SK-N-SH (cell line): ENCODE results near the gene NPR1. TPM values are rescaled to one million over a fixed set of nuclear protein-coding genes. Genes with fewer than 3 reads are reported as not detected.

Source experiments
- CTCF ChIA-PET: fragments of 300-600, 350-600 bp; formaldehyde crosslinking; extraction: SDS; loops from one replicate; lab custom pipeline; 2021; lab: Yijun Ruan, JAX
- POLR2A ChIA-PET: fragments of 350-600 bp; sonication (Branson Sonifier 250); formaldehyde crosslinking; extraction: SDS; loops from one replicate; lab custom pipeline; 2020; ENCODE audit warnings: antibody characterized with exemption, inconsistent platforms; lab: Yijun Ruan, JAX
- DNase-seq: peaks from one replicate; pipeline ENCODE4 v3.0.0; 2012
- H2AFZ ChIP-seq: fragments of 200-600 bp; sonication (generic); 2 replicates; pipeline ENCODE4 v1.8.1; 2016; ENCODE audit warnings: antibody characterized with exemption, mild to moderate bottlenecking, low read depth
- H3F3A ChIP-seq: fragments of 200-600 bp; sonication (generic); replicated peaks from 2 replicates; pipeline ENCODE3; 2016; ENCODE audit warnings: antibody characterized with exemption, mild to moderate bottlenecking; ENCODE audit not compliant: insufficient read depth
- H3K27ac ChIP-seq, 2 experiments: fragments of 200-500 bp in 1 of 2; fragments of 200-600 bp in 1 of 2; sonication (Bioruptor generic) in 1 of 2; sonication (generic), shearing (Covaris generic) in 1 of 2; 2 replicates each; pipeline versions ENCODE4 v1.5.1 to v1.6.1; 2014 to 2016; ENCODE audit warnings: low read depth in 2 of 2, inconsistent platforms in 1 of 2, low read length in 1 of 2, mild to moderate bottlenecking in 1 of 2, mixed read lengths in 1 of 2
- H3K27me3 ChIP-seq: fragments of 200-600 bp; sonication (generic), shearing (Covaris generic); 2 replicates; pipeline ENCODE4 v1.6.1; 2016; ENCODE audit warnings: mixed run types; ENCODE audit not compliant: insufficient read depth
- H3K36me3 ChIP-seq, 2 experiments: fragments of 200-500 bp in 1 of 2; fragments of 200-600 bp in 1 of 2; sonication (Bioruptor generic) in 1 of 2; sonication (generic) in 1 of 2; replicated peaks in 1 of 2; 2 replicates each; pipeline versions ENCODE3 to v1.5.1; 2014 to 2016; ENCODE audit warnings: low read length in 1 of 2, mild to moderate bottlenecking in 1 of 2; ENCODE audit not compliant: insufficient read depth in 2 of 2, control insufficient read depth in 1 of 2
- H3K4me1 ChIP-seq, 2 experiments: fragments of 200-500 bp in 1 of 2; fragments of 200-600 bp in 1 of 2; sonication (Bioruptor generic) in 1 of 2; sonication (generic), shearing (Covaris generic) in 1 of 2; 2 replicates each; pipeline versions ENCODE4 v1.5.1 to v1.6.1; 2014 to 2016; ENCODE audit warnings: low read depth in 1 of 2, low read length in 1 of 2, mixed run types in 1 of 2; ENCODE audit not compliant: insufficient read depth in 2 of 2, control insufficient read depth in 1 of 2
- H3K4me2 ChIP-seq: fragments of 200-600 bp; sonication (generic), shearing (Covaris generic); 2 replicates; pipeline ENCODE4 v1.6.1; 2017; ENCODE audit warnings: mixed run types
- H3K4me3 ChIP-seq, 2 experiments: fragments of 200-500 bp in 1 of 2; fragments of 200-600 bp in 1 of 2; sonication (Bioruptor generic) in 1 of 2; sonication (generic), shearing (Covaris generic) in 1 of 2; 2 replicates each; pipeline versions ENCODE4 v1.5.1 to v1.8.1; 2014 to 2016; ENCODE audit warnings: low read depth in 2 of 2, inconsistent platforms in 1 of 2, low read length in 1 of 2, mild to moderate bottlenecking in 1 of 2, mixed read lengths in 1 of 2, moderate library complexity in 1 of 2
- H3K79me2 ChIP-seq: fragments of 200-600 bp; sonication (generic); 2 replicates; pipeline ENCODE4 v1.8.1; 2017; ENCODE audit warnings: mild to moderate bottlenecking; ENCODE audit not compliant: insufficient read depth
- H3K9ac ChIP-seq: fragments of 200-600 bp; sonication (generic); 2 replicates; pipeline ENCODE4 v1.6.1; 2017; ENCODE audit warnings: mixed run types
- H3K9me2 ChIP-seq: fragments of 200-600 bp; sonication (generic); 2 replicates; pipeline ENCODE4 v1.6.1; 2017; ENCODE audit warnings: mixed run types
- H3K9me3 ChIP-seq: fragments of 200-600 bp; sonication (generic); 2 replicates; pipeline ENCODE4 v1.6.1; 2017; ENCODE audit warnings: mixed run types, mild to moderate bottlenecking, moderate library complexity
- H4K20me1 ChIP-seq: fragments of 200-600 bp; sonication (generic); 2 replicates; pipeline ENCODE4 v1.6.1; 2017; ENCODE audit warnings: mild to moderate bottlenecking, mixed run types; ENCODE audit not compliant: insufficient read depth
- CHD2 ChIP-seq: fragments of 150-350 bp; IDR thresholded peaks from 2 replicates; pipeline ENCODE4 v1.6.1; 2018; ENCODE audit warnings: low read length; ENCODE audit not compliant: partially characterized antibody
- ELF1 ChIP-seq: IDR thresholded peaks from 2 replicates; pipeline ENCODE4 v1.4.0; 2012
- EZH2phosphoT487 ChIP-seq: fragments of 200-600 bp; sonication (generic); IDR thresholded peaks from 2 replicates; pipeline ENCODE4 v1.6.1; 2017; ENCODE audit warnings: low read depth, mixed run types, mild to moderate bottlenecking, antibody characterized with exemption, moderate library complexity, borderline replicate concordance
- FOSL2 ChIP-seq: IDR thresholded peaks from 2 replicates; pipeline ENCODE4 v1.4.0; 2012; ENCODE audit warnings: low read depth, mild to moderate bottlenecking, moderate library complexity, borderline replicate concordance
- FOXJ3 ChIP-seq: sonication (generic); formaldehyde crosslinking; IDR thresholded peaks from 2 replicates; pipeline ENCODE4 v1.5.1; 2020; ENCODE audit warnings: mild to moderate bottlenecking, missing genetic modification reagents
- FOXM1 ChIP-seq: IDR thresholded peaks from 2 replicates; pipeline ENCODE4 v1.4.0; 2012; ENCODE audit warnings: low read depth, mild to moderate bottlenecking
- GATA2 ChIP-seq: sonication (generic); formaldehyde crosslinking; IDR thresholded peaks from 2 replicates; pipeline ENCODE4 v1.5.0; 2020; ENCODE audit warnings: mild to moderate bottlenecking, missing genetic modification reagents
- JUND ChIP-seq: IDR thresholded peaks from 2 replicates; pipeline ENCODE4 v1.4.0; 2012
- MAX ChIP-seq: IDR thresholded peaks from 2 replicates; pipeline ENCODE4 v1.4.0; 2012; ENCODE audit warnings: low read depth
- MEF2A ChIP-seq: IDR thresholded peaks from 2 replicates; pipeline ENCODE4 v1.4.0; 2012; ENCODE audit warnings: low read depth, borderline replicate concordance
- NFIC ChIP-seq: IDR thresholded peaks from 2 replicates; pipeline ENCODE4 v1.4.0; 2012; ENCODE audit warnings: borderline replicate concordance
- PBX3 ChIP-seq: IDR thresholded peaks from 2 replicates; pipeline ENCODE4; 2012
- POLR2AphosphoS5 ChIP-seq: IDR thresholded peaks from 2 replicates; pipeline ENCODE4 v1.6.1; 2012; ENCODE audit warnings: low read depth, low read length
- RCOR1 ChIP-seq: fragments of 150-350 bp; IDR thresholded peaks from 2 replicates; pipeline ENCODE4 v1.6.1; 2017; ENCODE audit warnings: antibody characterized with exemption, low read length
- RFX5 ChIP-seq: IDR thresholded peaks from 2 replicates; pipeline ENCODE4 v1.6.1; 2012; ENCODE audit warnings: mild to moderate bottlenecking, improper control_type of control experiment, low read length
- SIN3A ChIP-seq: IDR thresholded peaks from 2 replicates; pipeline ENCODE4 v1.6.1; 2012; ENCODE audit warnings: low read depth, mild to moderate bottlenecking, low read length, moderate library complexity, borderline replicate concordance
- SMC3 ChIP-seq: IDR thresholded peaks from 2 replicates; pipeline ENCODE4 v1.6.1; 2012; ENCODE audit warnings: low read depth, low read length, improper control_type of control experiment
- TAF1 ChIP-seq: IDR thresholded peaks from 2 replicates; pipeline ENCODE4 v1.6.1; 2012; ENCODE audit warnings: low read depth, mild to moderate bottlenecking, low read length, moderate library complexity, borderline replicate concordance
- USF1 ChIP-seq: IDR thresholded peaks from 2 replicates; pipeline ENCODE4 v1.4.0; 2012; ENCODE audit warnings: low read depth, borderline replicate concordance
- USF2 ChIP-seq: fragments of 150-350 bp; IDR thresholded peaks from 2 replicates; pipeline ENCODE4 v1.6.1; 2017; ENCODE audit warnings: antibody characterized with exemption, low read length, low read depth, borderline replicate concordance
- YY1 ChIP-seq: IDR thresholded peaks from 2 replicates; pipeline ENCODE4 v1.4.0; 2012; ENCODE audit warnings: low read depth, mild to moderate bottlenecking
- ZBTB33 ChIP-seq: IDR thresholded peaks from 2 replicates; pipeline ENCODE4 v1.4.0; 2012; ENCODE audit warnings: low read depth, borderline replicate concordance
- WGBS: methylation state at CpG from one replicate; pipeline ENCODE4 v1.1.6; 2017; ENCODE audit warnings: low lambda C conversion rate; 5-methylcytosine and 5-hydroxymethylcytosine counted together
- polyA plus RNA-seq, 3 experiments: library from polyadenylated mRNA; depleted of rRNA; stranded (reverse); fragments of >200 nt; gene quantifications; 2 replicates each; pipeline ENCODE4 v1.2.3, GENCODE V29; 2012
- TF ChIP-seq, protein P1 (sequence below): fragments of 150-350 bp; IDR thresholded peaks from 2 replicates; pipeline ENCODE4 v1.6.1; 2016; ENCODE audit warnings: mild to moderate bottlenecking, low read depth, low read length

NPR1 gene
- polyA plus RNA-seq, 1 of the 3 experiments (the other 2 are of a cell fraction), result 0.12 TPM

- no peaks in the 10 kb centered on the region for H3K9me2 ChIP-seq
- DNase-seq, result no peak
- no peak overlapping the region for H3K9ac ChIP-seq
- POLR2A ChIA-PET, result interaction anchor here (6.4 kb wide), 1 partner anchor 15 kb away, joined by 32 read pairs; the partner anchor contains the start of gene CHTOP
- no peak overlapping the region for H3K4me3 ChIP-seq
- no peaks in the 10 kb centered on the region for H3K79me2 ChIP-seq
- no peaks in the 10 kb centered on the region for H3K9me3 ChIP-seq
- CTCF ChIA-PET, result interaction anchor here (0.7 to 1.0 kb wide), 2 partner anchors 9 to 16 kb away, joined by 3 to 4 read pairs; partner anchors contain the start of genes CHTOP and SNAPIN
- 83% methylated on average over 2 of the region's 2 CpGs for WGBS
- peaks cover 13 to 17% of the 10 kb centered on the region in 2 experiments for H3K36me3 ChIP-seq
- no peak overlapping the region for H3K27ac ChIP-seq
- peaks cover 16% of the 10 kb centered on the region for H3F3A ChIP-seq
- H3K4me2 ChIP-seq, result no peak overlapping the region
- H3K4me1 ChIP-seq, result peaks cover 0 to 10% of the 10 kb centered on the region in 2 experiments; a peak in 1 of 4 replicates
- no peaks in the 10 kb centered on the region for H4K20me1 ChIP-seq
- TF ChIP-seq PBX3 (no peak), MAX (no peak), TAF1 (no peak), SIN3A (no peak), USF2 (no peak), FOSL2 (no peak), ZBTB33 (no peak), FOXJ3 (no peak), POLR2AphosphoS5 (no peak), MEF2A (no peak)
- H3K27me3 ChIP-seq, result no peaks in the 10 kb centered on the region
- no peak overlapping the region for H2AFZ ChIP-seq
Measured at GRCh38 chr1:153649863-153650235, 28.6 kb upstream of the NPR1 start.

DNA sequence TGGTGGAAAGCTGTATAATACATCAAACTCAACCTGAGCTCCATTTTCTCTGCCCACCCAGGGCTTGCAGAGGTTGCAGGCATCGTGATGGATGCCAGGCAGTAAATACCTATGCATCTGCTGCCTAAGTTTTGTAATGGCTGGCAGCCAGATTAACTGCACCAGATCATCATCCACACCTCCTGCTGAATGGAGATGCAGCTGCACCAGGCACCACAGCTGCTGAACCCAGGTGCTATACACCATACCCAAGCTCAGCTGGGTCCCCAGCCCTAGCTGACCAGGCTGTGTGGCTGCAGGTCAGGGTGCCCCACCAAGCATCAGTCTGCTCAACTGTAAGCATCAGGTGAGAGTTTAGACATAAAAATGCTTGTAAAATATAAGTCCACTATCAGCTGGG is 26.7 kb upstream of the NPR1 start:
- Histone ChIP-seq H3K4me2 (no peak overlapping the region), H2AFZ (no peak overlapping the region), H3K27ac (no peak overlapping the region), H3K27me3 (no peaks in the 10 kb centered on the region), H3K36me3 (peaks cover 0 to 1% of the 10 kb centered on the region in 2 experiments), H3K9me3 (no peaks in the 10 kb centered on the region), H3K9me2 (no peaks in the 10 kb centered on the region), H3K4me3 (no peak overlapping the region), H3K9ac (no peak overlapping the region), H3F3A (no peaks in the 10 kb centered on the region), H3K79me2 (no peaks in the 10 kb centered on the region), H4K20me1 (no peaks in the 10 kb centered on the region), H3K4me1 (peaks cover 0 to 10% of the 10 kb centered on the region in 2 experiments; a peak in 1 of 4 replicates)
- DNase-seq, result no peak
- WGBS, result 88% methylated on average over 1 of the region's 1 CpG
- TF ChIP-seq NFIC, result no peak
- no peak for TF ChIP-seq SMC3
- no peak for TF ChIP-seq JUND
- no peak for TF ChIP-seq RCOR1
- TF ChIP-seq, protein P1, sequence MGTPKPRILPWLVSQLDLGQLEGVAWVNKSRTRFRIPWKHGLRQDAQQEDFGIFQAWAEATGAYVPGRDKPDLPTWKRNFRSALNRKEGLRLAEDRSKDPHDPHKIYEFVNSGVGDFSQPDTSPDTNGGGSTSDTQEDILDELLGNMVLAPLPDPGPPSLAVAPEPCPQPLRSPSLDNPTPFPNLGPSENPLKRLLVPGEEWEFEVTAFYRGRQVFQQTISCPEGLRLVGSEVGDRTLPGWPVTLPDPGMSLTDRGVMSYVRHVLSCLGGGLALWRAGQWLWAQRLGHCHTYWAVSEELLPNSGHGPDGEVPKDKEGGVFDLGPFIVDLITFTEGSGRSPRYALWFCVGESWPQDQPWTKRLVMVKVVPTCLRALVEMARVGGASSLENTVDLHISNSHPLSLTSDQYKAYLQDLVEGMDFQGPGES, result no peak
- TF ChIP-seq EZH2phosphoT487, result no peak
- TF ChIP-seq RFX5, result no peak
- no peak for TF ChIP-seq ELF1
- no peak for TF ChIP-seq GATA2 (CRISPR knock-in tag)
- TF ChIP-seq USF1, result no peak
- TF ChIP-seq FOXM1, result no peak
- no peak for TF ChIP-seq TAF1
- no peak for TF ChIP-seq MEF2A
- no peak for TF ChIP-seq CHD2
- TF ChIP-seq MAX, result no peak
- no peak for TF ChIP-seq YY1
- ChIA-PET CTCF (interaction anchor here (1.7 kb wide), 1 partner anchor 26 kb away, joined by 7 read pairs; no protein-coding TSS in a partner anchor), POLR2A (interaction anchor here (0.8 kb wide), 1 partner anchor 14 kb away, joined by 3 read pairs; no protein-coding TSS in a partner anchor)
